Panc1 (cell line): ENCODE results near the gene GRPR.

Experiments used
- POLR2AphosphoS5 ChIP-seq: IDR thresholded peaks from 2 replicates; pipeline ENCODE4 v1.6.1; 2012; ENCODE audit warnings: mild to moderate bottlenecking, low read depth, low read length, moderate library complexity
- REST ChIP-seq, 2 experiments: IDR thresholded peaks; 2 replicates each; pipeline ENCODE4 v1.6.1; 2011 to 2012; ENCODE audit warnings: low read depth in 2 of 2, control low read depth in 1 of 2, low read length in 1 of 2, mild to moderate bottlenecking in 1 of 2, moderate library complexity in 1 of 2; ENCODE audit not compliant: insufficient read depth in 1 of 2
- SIN3A ChIP-seq: IDR thresholded peaks from 2 replicates; pipeline ENCODE4 v1.6.1; 2012; ENCODE audit warnings: low read depth, mild to moderate bottlenecking, low read length, moderate library complexity, borderline replicate concordance; ENCODE audit not compliant: insufficient read depth
- TF ChIP-seq, protein P1 (sequence below): fragments of 450-650 bp; IDR thresholded peaks from 2 replicates; pipeline ENCODE4 v1.5.1; 2017; ENCODE audit warnings: mild to moderate bottlenecking

DNA sequence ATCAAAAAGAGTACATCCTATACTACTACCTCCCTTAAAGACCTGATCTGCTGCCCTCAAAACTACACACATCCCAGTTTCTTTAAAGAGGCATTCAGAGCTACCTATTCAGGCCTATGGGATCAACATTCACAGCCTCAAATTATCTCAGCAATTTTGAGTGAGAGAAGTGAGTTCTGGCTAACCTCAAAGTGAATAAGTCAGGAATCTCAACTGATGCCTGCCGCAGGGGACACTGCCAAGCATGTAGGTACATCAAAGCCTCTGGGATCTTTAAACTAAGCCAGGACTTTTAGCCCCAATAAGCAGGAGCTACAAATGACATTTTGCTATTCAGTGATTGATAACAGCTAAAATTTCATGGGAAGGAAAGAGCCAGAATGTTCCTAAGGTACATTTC lies 11.6 kb downstream of the GRPR start:
- TF ChIP-seq, protein P1, sequence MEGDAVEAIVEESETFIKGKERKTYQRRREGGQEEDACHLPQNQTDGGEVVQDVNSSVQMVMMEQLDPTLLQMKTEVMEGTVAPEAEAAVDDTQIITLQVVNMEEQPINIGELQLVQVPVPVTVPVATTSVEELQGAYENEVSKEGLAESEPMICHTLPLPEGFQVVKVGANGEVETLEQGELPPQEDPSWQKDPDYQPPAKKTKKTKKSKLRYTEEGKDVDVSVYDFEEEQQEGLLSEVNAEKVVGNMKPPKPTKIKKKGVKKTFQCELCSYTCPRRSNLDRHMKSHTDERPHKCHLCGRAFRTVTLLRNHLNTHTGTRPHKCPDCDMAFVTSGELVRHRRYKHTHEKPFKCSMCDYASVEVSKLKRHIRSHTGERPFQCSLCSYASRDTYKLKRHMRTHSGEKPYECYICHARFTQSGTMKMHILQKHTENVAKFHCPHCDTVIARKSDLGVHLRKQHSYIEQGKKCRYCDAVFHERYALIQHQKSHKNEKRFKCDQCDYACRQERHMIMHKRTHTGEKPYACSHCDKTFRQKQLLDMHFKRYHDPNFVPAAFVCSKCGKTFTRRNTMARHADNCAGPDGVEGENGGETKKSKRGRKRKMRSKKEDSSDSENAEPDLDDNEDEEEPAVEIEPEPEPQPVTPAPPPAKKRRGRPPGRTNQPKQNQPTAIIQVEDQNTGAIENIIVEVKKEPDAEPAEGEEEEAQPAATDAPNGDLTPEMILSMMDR, result no peak
- TF ChIP-seq REST (IDR thresholded peaks at IDR 0.05; ENCODE audit: insufficient read depth in 1 of 2, low read depth in 2 of 2, low read length in 1 of 2) (no peak), SIN3A (no peak), POLR2AphosphoS5 (no peak)
